ENCODE results near the gene C3orf62. TPM values are rescaled to one million over a fixed set of nuclear protein-coding genes. Genes with fewer than 3 reads are reported as not detected.

The C3orf62 gene
- total RNA-seq, 1 donor from 2014 or later: 7.5 TPM

DNA sequence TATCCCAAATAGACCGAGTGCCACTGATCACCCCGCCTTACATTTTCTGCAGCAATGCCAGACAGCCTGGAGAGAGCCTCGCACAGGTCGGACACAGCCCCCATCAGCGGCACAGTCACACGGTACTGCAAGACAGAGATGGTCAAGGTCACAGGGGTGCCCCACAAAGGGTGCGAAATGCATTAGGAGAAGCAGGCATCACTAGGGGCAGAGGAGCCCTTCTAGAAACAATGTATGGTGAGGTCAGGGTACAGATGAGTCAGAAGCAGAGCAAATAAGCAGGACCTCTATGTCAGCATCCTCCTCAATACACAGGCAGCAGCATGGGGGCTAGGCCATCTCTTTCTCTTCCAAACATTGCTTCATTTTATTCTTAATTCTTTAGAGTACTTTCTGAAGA, 21.5 kb upstream of the C3orf62 start:
- H3K4me1 Mint-ChIP-seq (ENCODE audit: low read depth, unreplicated experiment): no peaks in the 10 kb centered on the region
- no peaks in the 10 kb centered on the region for H3K36me3 Mint-ChIP-seq (ENCODE audit: unreplicated experiment)
- H3K27ac Mint-ChIP-seq (ENCODE audit: unreplicated experiment): no peak overlapping the region
- no peak for DNase-seq
- no peak overlapping the region for H3K4me3 Mint-ChIP-seq (ENCODE audit: unreplicated experiment)
- TF ChIP-seq, protein P1, sequence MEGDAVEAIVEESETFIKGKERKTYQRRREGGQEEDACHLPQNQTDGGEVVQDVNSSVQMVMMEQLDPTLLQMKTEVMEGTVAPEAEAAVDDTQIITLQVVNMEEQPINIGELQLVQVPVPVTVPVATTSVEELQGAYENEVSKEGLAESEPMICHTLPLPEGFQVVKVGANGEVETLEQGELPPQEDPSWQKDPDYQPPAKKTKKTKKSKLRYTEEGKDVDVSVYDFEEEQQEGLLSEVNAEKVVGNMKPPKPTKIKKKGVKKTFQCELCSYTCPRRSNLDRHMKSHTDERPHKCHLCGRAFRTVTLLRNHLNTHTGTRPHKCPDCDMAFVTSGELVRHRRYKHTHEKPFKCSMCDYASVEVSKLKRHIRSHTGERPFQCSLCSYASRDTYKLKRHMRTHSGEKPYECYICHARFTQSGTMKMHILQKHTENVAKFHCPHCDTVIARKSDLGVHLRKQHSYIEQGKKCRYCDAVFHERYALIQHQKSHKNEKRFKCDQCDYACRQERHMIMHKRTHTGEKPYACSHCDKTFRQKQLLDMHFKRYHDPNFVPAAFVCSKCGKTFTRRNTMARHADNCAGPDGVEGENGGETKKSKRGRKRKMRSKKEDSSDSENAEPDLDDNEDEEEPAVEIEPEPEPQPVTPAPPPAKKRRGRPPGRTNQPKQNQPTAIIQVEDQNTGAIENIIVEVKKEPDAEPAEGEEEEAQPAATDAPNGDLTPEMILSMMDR (IDR thresholded peaks at IDR 0.05; ENCODE audit: partially characterized antibody, unreplicated experiment): no peak
- H3K9me3 Mint-ChIP-seq (ENCODE audit: unreplicated experiment): no peaks in the 10 kb centered on the region
- H3K27me3 Mint-ChIP-seq (ENCODE audit: unreplicated experiment): peaks cover 6% of the 10 kb centered on the region

DNA sequence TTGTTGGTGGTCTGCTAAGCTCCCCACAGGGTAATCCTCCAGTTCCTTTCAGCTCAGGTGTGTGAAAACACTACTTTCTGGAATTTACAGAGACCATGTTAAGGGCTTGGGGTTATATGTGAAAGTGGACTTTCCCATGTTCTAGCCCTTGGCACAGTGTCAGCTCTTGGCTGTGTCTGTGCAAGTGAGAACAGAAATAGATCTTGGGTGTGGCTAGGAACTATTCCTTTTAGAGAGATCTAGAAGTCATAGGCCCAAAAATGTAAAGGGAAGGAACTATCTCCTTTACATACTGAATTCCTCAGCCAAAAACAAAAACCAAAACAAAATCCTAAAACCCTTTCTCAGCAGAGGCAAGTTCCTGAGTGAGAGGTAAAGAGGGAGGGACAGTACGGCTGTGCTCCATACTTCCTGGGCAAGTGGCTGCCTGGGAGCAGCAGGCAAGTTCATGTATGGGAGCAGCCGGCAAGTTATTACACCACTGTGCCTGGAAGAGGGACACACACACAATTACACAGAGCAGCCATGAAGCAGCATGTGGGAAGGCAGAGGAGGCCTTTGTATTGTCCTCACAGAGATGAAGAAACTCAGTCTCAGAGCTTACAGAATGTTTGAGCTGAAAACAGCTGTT, 19.9 kb upstream of the C3orf62 start:
- H3K4me3 Mint-ChIP-seq (ENCODE audit: unreplicated experiment): no peak overlapping the region
- TF ChIP-seq, protein P1 (IDR thresholded peaks at IDR 0.05; ENCODE audit: partially characterized antibody, unreplicated experiment): no peak
- H3K4me1 Mint-ChIP-seq (ENCODE audit: low read depth, unreplicated experiment): no peaks in the 10 kb centered on the region
- peaks cover 6% of the 10 kb centered on the region for H3K27me3 Mint-ChIP-seq (ENCODE audit: unreplicated experiment)
- H3K36me3 Mint-ChIP-seq (ENCODE audit: unreplicated experiment): no peaks in the 10 kb centered on the region
- no peaks in the 10 kb centered on the region for H3K9me3 Mint-ChIP-seq (ENCODE audit: unreplicated experiment)
- DNase-seq: no peak
- H3K27ac Mint-ChIP-seq (ENCODE audit: unreplicated experiment): no peak overlapping the region

DNA sequence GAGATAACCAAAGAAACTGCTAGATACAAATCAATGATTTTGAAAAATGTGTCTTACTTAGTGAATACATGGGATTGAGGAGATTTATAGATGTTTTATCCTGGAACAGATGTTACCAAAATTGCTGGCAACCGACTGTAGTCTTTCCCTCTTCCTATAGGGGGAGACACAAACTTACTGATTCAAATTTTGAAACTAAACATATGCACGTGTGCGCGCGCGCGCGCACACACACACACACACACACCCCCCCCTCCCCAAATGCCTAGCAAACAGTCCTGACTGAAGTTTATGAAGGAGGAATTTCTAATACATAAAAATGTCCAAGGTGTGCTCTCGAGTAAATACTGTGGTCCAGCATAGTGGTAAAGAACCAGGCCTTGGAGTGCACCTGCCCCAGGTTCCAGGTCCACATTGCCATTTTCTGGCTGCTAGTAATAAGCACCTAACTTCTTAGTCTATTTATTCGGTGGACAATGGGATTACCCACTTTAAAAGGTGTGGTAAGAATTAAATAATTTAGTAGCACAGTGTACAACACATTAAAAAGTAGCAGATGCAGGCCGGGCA, 18.5 kb upstream of the C3orf62 start:
- Mint-ChIP-seq H3K9me3 (ENCODE audit: unreplicated experiment) (no peaks in the 10 kb centered on the region), H3K4me3 (ENCODE audit: unreplicated experiment) (no peak overlapping the region), H3K27me3 (ENCODE audit: unreplicated experiment) (peaks cover 6% of the 10 kb centered on the region), H3K27ac (ENCODE audit: unreplicated experiment) (peak overlapping the region; percentile 3), H3K36me3 (ENCODE audit: unreplicated experiment) (no peaks in the 10 kb centered on the region), H3K4me1 (ENCODE audit: low read depth, unreplicated experiment) (no peaks in the 10 kb centered on the region)
- TF ChIP-seq, protein P1 (IDR thresholded peaks at IDR 0.05; ENCODE audit: partially characterized antibody, unreplicated experiment): peak; percentile 79
- peak; percentile 30 for DNase-seq

DNA sequence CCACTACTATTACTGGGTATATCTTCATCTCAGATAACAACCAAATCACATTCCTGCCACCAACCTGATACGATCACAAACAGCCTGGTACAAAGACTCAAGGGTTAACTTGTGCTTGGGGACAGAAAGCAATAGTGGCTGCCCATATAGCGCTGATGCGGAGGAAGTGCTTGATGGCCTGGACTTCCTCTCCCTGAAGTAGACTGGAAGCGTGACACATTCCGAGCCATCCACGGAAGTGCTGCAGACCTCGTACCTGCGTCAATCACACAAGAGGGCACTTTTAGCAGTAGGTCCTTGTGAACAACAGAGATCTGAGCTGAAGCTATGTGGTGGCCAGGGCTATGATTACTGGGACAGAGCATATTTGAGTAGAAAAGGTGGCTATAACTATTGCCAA, 17.3 kb upstream of the C3orf62 start:
- Mint-ChIP-seq H3K36me3 (ENCODE audit: unreplicated experiment) (no peaks in the 10 kb centered on the region), H3K27me3 (ENCODE audit: unreplicated experiment) (peaks cover 2% of the 10 kb centered on the region), H3K9me3 (ENCODE audit: unreplicated experiment) (no peaks in the 10 kb centered on the region), H3K4me3 (ENCODE audit: unreplicated experiment) (no peak overlapping the region), H3K27ac (ENCODE audit: unreplicated experiment) (no peak overlapping the region), H3K4me1 (ENCODE audit: low read depth, unreplicated experiment) (no peaks in the 10 kb centered on the region)
- DNase-seq: no peak
- TF ChIP-seq, protein P1 (IDR thresholded peaks at IDR 0.05; ENCODE audit: partially characterized antibody, unreplicated experiment): no peak

DNA sequence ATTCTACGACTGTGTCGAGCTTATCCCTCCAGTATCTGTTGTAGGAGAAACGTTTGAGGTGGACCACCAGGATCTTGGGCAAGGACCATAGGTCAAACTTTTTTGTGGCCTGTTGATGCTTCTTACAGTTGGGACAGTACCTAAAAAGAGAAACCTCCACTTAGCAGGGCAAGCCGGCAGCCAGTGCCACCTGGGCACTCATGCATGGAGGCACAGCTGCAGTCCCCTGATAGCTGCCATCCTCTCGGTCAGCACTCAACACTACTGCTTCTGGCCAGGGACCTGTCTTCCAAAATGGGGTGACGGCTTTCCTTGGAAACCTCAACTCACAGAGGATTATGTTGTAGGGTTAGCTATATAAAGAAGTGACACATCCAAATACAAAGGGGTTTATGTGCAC, 7.0 kb upstream of the C3orf62 start:
- no peak overlapping the region for H3K4me3 Mint-ChIP-seq (ENCODE audit: unreplicated experiment)
- peaks cover 2% of the 10 kb centered on the region for H3K27me3 Mint-ChIP-seq (ENCODE audit: unreplicated experiment)
- H3K27ac Mint-ChIP-seq (ENCODE audit: unreplicated experiment): no peak overlapping the region
- H3K36me3 Mint-ChIP-seq (ENCODE audit: unreplicated experiment): no peaks in the 10 kb centered on the region
- H3K9me3 Mint-ChIP-seq (ENCODE audit: unreplicated experiment): no peaks in the 10 kb centered on the region
- H3K4me1 Mint-ChIP-seq (ENCODE audit: low read depth, unreplicated experiment): no peaks in the 10 kb centered on the region
- TF ChIP-seq, protein P1 (IDR thresholded peaks at IDR 0.05; ENCODE audit: partially characterized antibody, unreplicated experiment): no peak
- no peak for DNase-seq

All from glutamatergic neuron (in vitro differentiated cells).